Osteocyte (in vitro differentiated cells): ENCODE results near the gene ATXN1. TPM values are rescaled to one million over a fixed set of nuclear protein-coding genes. Genes with fewer than 3 reads are reported as not detected.

ENCODE experiments used
- DNase-seq: peaks from one replicate; pipeline ENCODE4 v3.0.0; 2021; ENCODE audit warnings: mixed read lengths; ENCODE audit not compliant: unreplicated experiment; ENCODE audit errors: extremely low spot score
- H3K27ac Mint-ChIP-seq: one replicate; pipeline ENCODE4 v1.8.0; 2021; ENCODE audit warnings: mild to moderate bottlenecking, mixed read lengths; ENCODE audit not compliant: unreplicated experiment
- H3K27me3 Mint-ChIP-seq: one replicate; pipeline ENCODE4 v1.8.0; 2021; ENCODE audit warnings: mixed read lengths; ENCODE audit not compliant: unreplicated experiment
- H3K36me3 Mint-ChIP-seq: one replicate; pipeline ENCODE4 v1.8.0; 2021; ENCODE audit warnings: mixed read lengths; ENCODE audit not compliant: unreplicated experiment
- H3K4me1 Mint-ChIP-seq: one replicate; pipeline ENCODE4 v1.8.0; 2021; ENCODE audit warnings: mixed read lengths; ENCODE audit not compliant: unreplicated experiment
- H3K4me3 Mint-ChIP-seq: one replicate; pipeline ENCODE4 v1.8.0; 2021; ENCODE audit warnings: mild to moderate bottlenecking, moderate library complexity, mixed read lengths; ENCODE audit not compliant: unreplicated experiment
- H3K9me3 Mint-ChIP-seq: one replicate; pipeline ENCODE4 v1.8.0; 2021; ENCODE audit warnings: mixed read lengths; ENCODE audit not compliant: unreplicated experiment
- CTCF ChIP-seq: fragments of 200-600 bp; sonication (generic); IDR thresholded peaks from 2 replicates; pipeline ENCODE4 v1.5.0; 2021; ENCODE audit warnings: antibody characterized with exemption, mild to moderate bottlenecking, moderate library complexity
- total RNA-seq: library from RNA; stranded (reverse); gene quantifications from 2 replicates; pipeline ENCODE4 v1.2.1, GENCODE V29; 2021

Gene ATXN1
- total RNA-seq, 1 donor from 2014 or later: 54.4 TPM

DNA sequence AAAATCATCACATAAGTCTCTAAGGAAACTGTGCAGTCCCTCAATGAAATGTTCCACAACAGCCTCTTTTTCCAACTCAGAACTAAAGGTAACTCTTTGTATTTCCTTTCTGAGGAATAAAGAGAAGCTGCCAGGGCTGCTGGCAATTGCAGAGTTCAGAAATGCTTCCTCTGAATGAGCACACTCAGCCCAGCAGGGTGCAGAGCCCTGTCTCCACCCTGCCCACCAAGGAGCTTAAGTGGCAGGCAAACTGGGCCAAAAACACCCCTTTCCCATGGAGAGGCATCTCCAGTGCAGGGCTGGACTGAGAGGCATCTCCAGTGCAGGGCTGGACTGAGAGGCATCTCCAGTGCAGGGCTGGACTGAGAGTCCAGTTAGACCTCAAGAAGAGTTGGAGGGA is 267.5 kb downstream of the ATXN1 start:
- Mint-ChIP-seq H3K4me1 (peaks cover 32% of the 10 kb centered on the region), H3K27me3 (no peaks in the 10 kb centered on the region), H3K4me3 (no peak overlapping the region), H3K27ac (no peak overlapping the region), H3K36me3 (peaks cover 5% of the 10 kb centered on the region), H3K9me3 (peaks cover under 1% of the 10 kb centered on the region)
- TF ChIP-seq CTCF: no peak
- no peak for DNase-seq

GRCh38 chr6:16493112-16493511 is 268.1 kb downstream of the ATXN1 start:
- DNase-seq: no peak
- no peak for TF ChIP-seq CTCF
- H3K27me3 Mint-ChIP-seq: no peaks in the 10 kb centered on the region
- H3K36me3 Mint-ChIP-seq: peaks cover 4% of the 10 kb centered on the region
- no peak overlapping the region for H3K4me3 Mint-ChIP-seq
- no peak overlapping the region for H3K27ac Mint-ChIP-seq
- no peaks in the 10 kb centered on the region for H3K9me3 Mint-ChIP-seq
- H3K4me1 Mint-ChIP-seq: peaks cover 32% of the 10 kb centered on the region

- no peak overlapping the region for H3K27ac Mint-ChIP-seq
- H3K4me3 Mint-ChIP-seq: no peak overlapping the region
- peaks cover 23% of the 10 kb centered on the region for H3K4me1 Mint-ChIP-seq
- DNase-seq: no peak
- no peaks in the 10 kb centered on the region for H3K9me3 Mint-ChIP-seq
- H3K27me3 Mint-ChIP-seq: no peaks in the 10 kb centered on the region
- peaks cover 2% of the 10 kb centered on the region for H3K36me3 Mint-ChIP-seq
- no peak for TF ChIP-seq CTCF
Measured at GRCh38 chr6:16491666-16492313, 269.5 kb downstream of the ATXN1 start.

DNA sequence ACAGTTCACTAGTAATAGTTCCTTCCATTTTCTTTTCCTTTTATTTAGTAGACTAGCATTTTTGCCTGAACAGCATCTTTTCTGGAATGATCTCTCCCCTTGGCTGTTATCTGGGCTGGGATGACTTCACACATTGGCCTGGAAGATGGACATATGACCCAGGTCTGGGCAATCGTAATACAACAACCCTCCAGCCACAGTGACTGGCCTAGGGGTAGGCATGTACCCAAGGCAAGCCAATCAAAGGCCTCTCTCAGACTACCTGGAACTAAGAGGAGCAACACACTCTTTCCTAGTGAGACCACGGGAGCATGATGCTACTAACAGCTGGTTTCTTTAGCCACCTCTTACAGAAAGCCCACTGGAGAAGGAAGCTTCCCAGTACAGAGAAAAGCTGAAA is 270.6 kb downstream of the ATXN1 start:
- Mint-ChIP-seq H3K4me1 (peaks cover 22% of the 10 kb centered on the region), H3K9me3 (no peaks in the 10 kb centered on the region), H3K4me3 (no peak overlapping the region), H3K27me3 (no peaks in the 10 kb centered on the region), H3K27ac (no peak overlapping the region), H3K36me3 (peaks cover 7% of the 10 kb centered on the region)
- TF ChIP-seq CTCF: no peak
- no peak for DNase-seq

GRCh38 chr6:16488813-16489212 is 272.4 kb downstream of the ATXN1 start:
- Mint-ChIP-seq H3K4me1 (peaks cover 11% of the 10 kb centered on the region), H3K9me3 (no peaks in the 10 kb centered on the region), H3K36me3 (peaks cover 19% of the 10 kb centered on the region), H3K4me3 (no peak overlapping the region), H3K27me3 (no peaks in the 10 kb centered on the region), H3K27ac (no peak overlapping the region)
- TF ChIP-seq CTCF: no peak
- DNase-seq: no peak
